ENCODE data around the gene CCDC126. TPM values are rescaled to one million over a fixed set of nuclear protein-coding genes. Genes with fewer than 3 reads are reported as not detected.

Gene CCDC126
- total RNA-seq, 2 donors from 2014 or later, result 9.4 to 14.7 TPM

DNA sequence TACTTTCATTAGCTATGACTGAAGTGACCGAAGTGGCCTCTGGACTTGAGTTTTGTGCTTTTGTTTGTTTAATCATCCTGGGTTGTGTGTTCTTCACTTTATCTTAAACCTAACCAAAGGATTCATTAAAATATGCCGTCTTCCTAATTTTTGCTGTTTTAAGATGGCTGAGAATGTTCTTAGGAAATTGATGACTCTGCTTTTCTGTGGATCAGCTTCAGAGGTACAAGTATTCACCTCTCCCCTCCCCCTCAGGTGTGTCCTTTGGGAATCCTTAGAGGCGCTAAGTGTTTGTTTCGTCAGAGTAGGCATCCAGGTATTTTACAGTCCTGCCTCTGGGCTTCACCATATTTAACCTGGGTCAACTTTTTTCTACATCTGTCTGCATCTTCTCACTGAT, 1.1 kb downstream of the CCDC126 start:
- H3K27ac ChIP-seq (ENCODE audit: low read depth, low read length), result no peak overlapping the region
- DNase-seq, result peak; percentile 56
- H3K27ac Mint-ChIP-seq, result peak overlapping the region; percentile 74

DNA sequence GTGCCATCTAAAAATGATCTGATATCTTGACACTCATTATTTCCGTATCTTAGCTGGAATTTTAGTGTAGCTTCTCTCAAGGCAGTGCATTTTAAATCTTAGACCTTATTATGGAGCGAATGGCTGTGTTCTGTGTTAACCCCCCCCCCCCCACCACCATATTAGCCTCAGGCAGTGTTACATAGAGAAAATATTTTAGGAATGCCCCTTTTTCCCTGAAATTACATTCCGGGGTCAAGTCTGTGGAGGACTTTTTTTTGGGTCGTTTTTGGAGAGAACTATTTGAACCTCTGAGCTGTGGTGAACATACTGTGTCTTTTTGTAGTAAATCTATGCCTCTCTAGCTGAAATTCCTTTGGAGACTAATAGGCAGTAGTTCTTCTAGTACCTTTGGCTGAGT, 3.1 kb downstream of the CCDC126 start:
- no peak for TF ChIP-seq CTCF (conservative IDR thresholded peaks at IDR 0.05)
- H3K36me3 ChIP-seq (ENCODE audit: control insufficient read depth, insufficient read depth, low read length), result peaks cover 3% of the 10 kb centered on the region
- no peak overlapping the region for H3K9ac ChIP-seq (ENCODE audit: extremely low read depth, low read length, poor library complexity, severe bottlenecking)
- H3K27ac ChIP-seq (ENCODE audit: low read depth, low read length), result no peak overlapping the region
- no peak for DNase-seq
- peaks cover 6% of the 10 kb centered on the region for H3K36me3 Mint-ChIP-seq (ENCODE audit: low read depth)
- H3K27me3 ChIP-seq (ENCODE audit: control insufficient read depth, insufficient read depth, low read length, poor library complexity, severe bottlenecking), result no peaks in the 10 kb centered on the region
- H3K27ac Mint-ChIP-seq, result no peak overlapping the region
- peaks cover 3% of the 10 kb centered on the region for H3K9me3 Mint-ChIP-seq
- H3K4me3 Mint-ChIP-seq, result no peak overlapping the region
- no peaks in the 10 kb centered on the region for H3K9me3 ChIP-seq (ENCODE audit: control insufficient read depth, low read length)
- H3K4me3 ChIP-seq (ENCODE audit: low read length), result no peak overlapping the region
- H3K27me3 Mint-ChIP-seq (ENCODE audit: insufficient read depth), result peaks cover 18% of the 10 kb centered on the region
- H3K4me1 ChIP-seq (ENCODE audit: control insufficient read depth, insufficient read depth, low read length), result no peaks in the 10 kb centered on the region
- WGBS, 2 experiments (ENCODE audit: insufficient coverage in 1 of 2, insufficient read length in 1 of 2), result 66 to 86% methylated on average over 1 to 3 of the region's 4 CpGs
- H3K4me1 Mint-ChIP-seq, result peaks cover 30% of the 10 kb centered on the region

More for the DNA sequence above, 1.1 kb downstream of the CCDC126 start:
- peak overlapping the region; percentile 77 for H3K4me3 Mint-ChIP-seq
- H3K9me3 Mint-ChIP-seq, result peaks cover 3% of the 10 kb centered on the region
- 72 to 77% methylated on average over 3 to 4 of the region's 4 CpGs for WGBS, 2 experiments (ENCODE audit: insufficient coverage in 1 of 2, insufficient read length in 1 of 2)
- H3K9ac ChIP-seq (ENCODE audit: extremely low read depth, low read length, poor library complexity, severe bottlenecking), result peak overlapping the region; percentile 69
- H3K27me3 Mint-ChIP-seq (ENCODE audit: insufficient read depth), result peaks cover 27% of the 10 kb centered on the region
- peaks cover 23% of the 10 kb centered on the region for H3K4me1 Mint-ChIP-seq
- H3K4me1 ChIP-seq (ENCODE audit: control insufficient read depth, insufficient read depth, low read length), result no peaks in the 10 kb centered on the region
- H3K36me3 ChIP-seq (ENCODE audit: control insufficient read depth, insufficient read depth, low read length), result no peaks in the 10 kb centered on the region
- no peaks in the 10 kb centered on the region for H3K9me3 ChIP-seq (ENCODE audit: control insufficient read depth, low read length)
- H3K4me3 ChIP-seq (ENCODE audit: low read length), result peak overlapping the region; percentile 98
- H3K36me3 Mint-ChIP-seq (ENCODE audit: low read depth), result peaks cover 2% of the 10 kb centered on the region
- H3K27me3 ChIP-seq (ENCODE audit: control insufficient read depth, insufficient read depth, low read length, poor library complexity, severe bottlenecking), result no peaks in the 10 kb centered on the region
- TF ChIP-seq CTCF (conservative IDR thresholded peaks at IDR 0.05), result no peak

DNA sequence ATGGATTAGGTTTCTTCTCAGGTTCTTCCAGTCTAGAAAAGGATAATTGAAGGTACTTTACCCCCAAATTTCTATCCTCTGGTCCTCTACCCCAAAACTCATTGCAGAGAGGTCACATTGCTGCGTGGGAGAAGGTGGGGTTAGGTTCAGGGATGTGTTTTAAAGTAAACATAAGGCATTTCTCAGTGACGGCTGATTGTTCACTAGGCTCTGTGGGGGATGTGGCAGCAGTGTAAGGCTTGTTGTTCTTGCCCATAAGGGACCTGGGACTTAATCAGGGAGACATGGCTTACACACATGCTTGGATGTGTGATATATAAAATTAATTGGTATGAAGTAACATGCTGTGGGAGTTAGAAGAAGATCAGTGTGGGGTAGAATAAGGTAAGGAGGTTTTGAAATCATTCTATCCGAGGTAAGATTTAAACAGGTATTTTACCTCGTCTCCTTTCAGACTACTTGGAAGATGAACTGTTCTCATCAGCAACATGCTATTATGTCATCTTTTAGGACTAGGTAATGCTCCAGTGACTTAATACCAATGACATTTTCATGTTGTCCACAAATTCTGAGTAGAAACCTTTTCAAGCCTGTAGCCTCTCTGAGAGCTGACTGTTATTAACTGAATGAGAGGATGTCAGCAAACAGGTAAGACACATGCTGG, 6.6 kb downstream of the CCDC126 start:
- no peak overlapping the region for H3K9ac ChIP-seq (ENCODE audit: extremely low read depth, low read length, poor library complexity, severe bottlenecking)
- no peak for TF ChIP-seq CTCF (conservative IDR thresholded peaks at IDR 0.05)
- no peak overlapping the region for H3K4me3 ChIP-seq (ENCODE audit: low read length)
- Mint-ChIP-seq H3K27ac (no peak overlapping the region), H3K4me1 (peaks cover 23% of the 10 kb centered on the region), H3K27me3 (ENCODE audit: insufficient read depth) (no peaks in the 10 kb centered on the region), H3K4me3 (no peak overlapping the region), H3K9me3 (peaks cover 5% of the 10 kb centered on the region), H3K36me3 (ENCODE audit: low read depth) (peaks cover 20% of the 10 kb centered on the region)
- peaks cover 8% of the 10 kb centered on the region for H3K36me3 ChIP-seq (ENCODE audit: control insufficient read depth, insufficient read depth, low read length)
- H3K27me3 ChIP-seq (ENCODE audit: control insufficient read depth, insufficient read depth, low read length, poor library complexity, severe bottlenecking), result no peaks in the 10 kb centered on the region
- no peaks in the 10 kb centered on the region for H3K9me3 ChIP-seq (ENCODE audit: control insufficient read depth, low read length)
- 89 to 91% methylated on average over 3 to 4 of the region's 4 CpGs for WGBS, 2 experiments (ENCODE audit: insufficient coverage in 1 of 2, insufficient read length in 1 of 2)
- no peaks in the 10 kb centered on the region for H3K4me1 ChIP-seq (ENCODE audit: control insufficient read depth, insufficient read depth, low read length)
- no peak overlapping the region for H3K27ac ChIP-seq (ENCODE audit: low read depth, low read length)
- no peak for DNase-seq

Measured in endodermal cell (in vitro differentiated cells).